A549 treated with AZD2906 at 1 μM for 4 hours (cell line): Measurements from ENCODE around the gene GNG12. TPM values are rescaled to one million over a fixed set of nuclear protein-coding genes. Genes with fewer than 3 reads are reported as not detected.

Source experiments
- total RNA-seq: library from RNA; stranded (reverse); fragments of 200-300 nt; extraction: Qiagen RNA extraction; gene quantifications from 5 replicates; pipeline ENCODE4 v1.2.3, GENCODE V29; 2022

The GNG12 gene
- total RNA-seq, result 54.0 to 82.8 TPM (median 65.1 TPM) in 5 replicates

DNA sequence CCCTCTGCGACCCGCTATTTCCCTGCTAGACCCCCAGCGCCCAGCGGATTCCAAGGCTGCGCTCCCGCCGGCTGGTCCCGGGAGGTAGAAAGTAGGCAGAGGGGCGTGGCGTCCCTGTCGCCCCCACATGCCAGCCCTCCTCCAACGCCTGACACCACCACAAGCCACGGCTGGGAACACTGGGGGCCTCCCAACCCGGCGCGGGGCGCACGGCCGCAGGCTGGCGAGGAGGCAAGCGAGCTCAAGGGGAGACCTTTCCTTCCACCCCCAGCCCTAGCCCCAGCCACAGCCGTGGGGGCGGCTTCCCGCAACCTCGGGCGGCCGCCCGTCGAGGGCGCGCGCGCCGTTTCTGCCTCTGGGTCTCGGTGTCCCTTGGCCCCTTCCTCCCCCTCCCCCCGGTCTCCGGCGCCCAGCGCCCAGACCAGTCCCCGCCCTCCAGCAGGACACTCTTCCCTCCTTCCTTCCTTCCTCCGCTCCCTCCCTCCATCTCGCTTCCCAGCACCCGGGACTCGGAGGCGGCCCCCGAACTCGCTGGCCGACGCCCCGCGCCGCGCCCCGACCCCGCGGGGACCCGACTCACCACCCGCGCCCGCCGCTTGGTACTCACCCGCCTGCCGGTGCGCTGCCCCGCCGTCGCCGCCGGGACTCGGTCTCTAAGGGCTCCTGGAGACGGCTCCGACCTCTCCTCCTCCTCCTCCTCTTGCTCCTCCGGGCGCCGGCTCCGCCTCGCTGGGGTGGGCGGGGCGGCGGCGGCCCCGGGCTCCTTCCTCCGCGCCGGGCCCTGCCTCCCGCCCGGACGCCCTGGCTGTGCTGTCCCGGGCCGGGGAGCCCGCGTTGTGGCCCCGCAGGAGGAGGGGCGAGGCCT is at the start of gene GNG12:
TSS of gene GNG12 (minus strand) at position 731 of the 865 bp plus-strand sequence. CDS start 125,781 bp downstream, outside the sequence.

DNA sequence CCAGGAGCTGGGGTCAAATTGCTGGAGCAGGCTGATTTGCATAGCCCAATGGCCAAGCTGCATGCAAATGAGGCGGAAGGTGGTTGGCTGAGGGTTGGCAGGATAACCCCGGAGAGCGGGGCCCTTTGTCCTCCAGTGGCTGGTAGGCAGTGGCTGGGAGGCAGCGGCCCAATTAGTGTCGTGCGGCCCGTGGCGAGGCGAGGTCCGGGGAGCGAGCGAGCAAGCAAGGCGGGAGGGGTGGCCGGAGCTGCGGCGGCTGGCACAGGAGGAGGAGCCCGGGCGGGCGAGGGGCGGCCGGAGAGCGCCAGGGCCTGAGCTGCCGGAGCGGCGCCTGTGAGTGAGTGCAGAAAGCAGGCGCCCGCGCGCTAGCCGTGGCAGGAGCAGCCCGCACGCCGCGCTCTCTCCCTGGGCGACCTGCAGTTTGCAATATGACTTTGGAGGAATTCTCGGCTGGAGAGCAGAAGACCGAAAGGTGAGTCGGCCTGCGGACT is 148.2 kb downstream of the GNG12 start, which contains the start of gene GADD45A:
TSS of gene GADD45A (plus strand) at position 135 of the 491 bp plus-strand sequence. CDS start at position 429, 294 bp downstream.

Other genes starting within 250 kb of the GNG12 start
- gene GADD45A, start 148.3 kb downstream of the GNG12 start, total RNA-seq, result 70.6 to 94.8 TPM (median 84.8 TPM) in 5 replicates
- 0.78 to 1.3 TPM (median 1.2 TPM) in 5 replicates for gene DIRAS3, start 217.2 kb upstream of the GNG12 start, total RNA-seq